DMS153 (cell line): ENCODE measurements around the gene CCBE1.
"Not testable (repeated sequence)": the region's sequence is repeated elsewhere in the genome, so short reads cannot be mapped to it uniquely, and the experiment has no call there.

Experiments used
- DNase-seq: peaks from one replicate; lab custom pipeline; 2025; lab: John Stamatoyannopoulos, UW

The CCBE1 gene

GRCh38 chr18:59539108-59539507, 158.1 kb downstream of the CCBE1 start:
- DNase-seq: no peak

GRCh38 chr18:59537579-59537978, 159.6 kb downstream of the CCBE1 start:
- DNase-seq: no peak

GRCh38 chr18:59536166-59536565, 161.1 kb downstream of the CCBE1 start:
- no peak for DNase-seq

- no peak for DNase-seq
Observed at GRCh38 chr18:59535055-59535454, 162.2 kb downstream of the CCBE1 start.

GRCh38 chr18:59528866-59529265, 168.4 kb downstream of the CCBE1 start:
- DNase-seq: no peak

GRCh38 chr18:59520562-59521355, 176.5 kb downstream of the CCBE1 start:
- no peak for DNase-seq

- DNase-seq: no peak
Observed at GRCh38 chr18:59518705-59519104, 178.5 kb downstream of the CCBE1 start.

- DNase-seq: no peak
Observed at GRCh38 chr18:59517446-59518165, 179.6 kb downstream of the CCBE1 start.

GRCh38 chr18:59516356-59517155, 180.7 kb downstream of the CCBE1 start:
- no peak for DNase-seq

GRCh38 chr18:59515956-59516355, 181.3 kb downstream of the CCBE1 start:
- DNase-seq: not testable (repeated sequence)

- DNase-seq: no peak
Observed at GRCh38 chr18:59515147-59515546, 182.1 kb downstream of the CCBE1 start.

- no peak for DNase-seq
Observed at GRCh38 chr18:59514203-59514602, 183.0 kb downstream of the CCBE1 start.

- DNase-seq: no peak
Observed at GRCh38 chr18:59512025-59512755, 185.0 kb downstream of the CCBE1 start.

GRCh38 chr18:59509481-59510442, 187.5 kb downstream of the CCBE1 start:
- DNase-seq: no peak

GRCh38 chr18:59505356-59505755, 191.9 kb downstream of the CCBE1 start:
- no peak for DNase-seq

GRCh38 chr18:59502274-59503175, 194.7 kb downstream of the CCBE1 start:
- DNase-seq: no peak

- DNase-seq: no peak
Observed at GRCh38 chr18:59501920-59502273, 195.3 kb downstream of the CCBE1 start.

- no peak for DNase-seq
Observed at GRCh38 chr18:59500765-59501164, 196.5 kb downstream of the CCBE1 start.

GRCh38 chr18:59498506-59499086, 198.6 kb downstream of the CCBE1 start:
- no peak for DNase-seq
